Measurements from ENCODE around the gene PFKP.
A peak's percentile ranks its signal among the peaks of the same experiment; 100 is the strongest.

PFKP gene

DNA sequence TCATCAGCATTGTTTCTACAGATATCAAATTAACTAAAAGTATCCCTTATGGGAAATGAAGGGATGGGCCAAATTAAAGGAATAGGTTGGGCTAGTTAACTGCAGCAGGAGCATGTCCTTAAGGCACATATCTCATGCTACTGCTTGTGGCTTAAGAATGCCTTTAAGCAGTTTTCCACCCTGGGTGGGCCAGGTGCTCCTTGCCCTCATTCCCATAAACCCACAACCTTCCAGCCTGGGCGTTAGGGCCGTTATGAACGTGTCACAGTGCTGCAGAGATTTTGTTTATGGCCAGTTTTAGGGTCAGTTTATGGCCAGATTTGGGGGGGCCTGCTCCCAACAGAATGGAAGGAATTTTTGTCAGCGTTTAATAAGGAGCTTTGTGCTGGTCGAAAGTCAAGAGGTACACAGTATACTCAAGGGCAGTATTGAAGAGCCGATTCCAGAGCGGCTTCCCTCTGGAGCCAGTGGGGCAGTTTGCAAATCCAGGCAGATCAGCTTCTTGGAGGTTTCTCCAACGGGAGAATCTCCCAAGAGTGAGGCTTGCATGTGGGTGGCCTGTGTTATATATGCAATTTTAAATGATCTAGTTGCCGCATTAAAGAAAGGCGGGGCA is 7.7 kb downstream of the PFKP start:
- Histone ChIP-seq H3F3A (ENCODE audit: low read depth) (no peaks in the 10 kb centered on the region), H3K9ac (ENCODE audit: low read depth, low read length, poor library complexity, severe bottlenecking) (no peak overlapping the region), H3K9me2 (replicated peaks; ENCODE audit: low read depth, low read length) (no peaks in the 10 kb centered on the region), H3K79me2 (ENCODE audit: insufficient read depth, low read length) (peaks cover 99% of the 10 kb centered on the region), H3K4me3 (ENCODE audit: low read length, poor library complexity, severe bottlenecking) (no peak overlapping the region), H3K4me2 (ENCODE audit: low read depth, low read length, poor library complexity, severe bottlenecking) (peak overlapping the region; percentile 93), H2AFZ (ENCODE audit: low read length) (no peak overlapping the region), H4K20me1 (ENCODE audit: insufficient read depth, low read length, poor library complexity, severe bottlenecking) (peaks cover 89% of the 10 kb centered on the region), H3K9me3 (ENCODE audit: insufficient read depth, low read depth, low read length) (no peaks in the 10 kb centered on the region), H3K27me3 (ENCODE audit: insufficient read depth, low read length, poor library complexity, severe bottlenecking) (no peaks in the 10 kb centered on the region), H3K36me3 (ENCODE audit: insufficient read depth, low read length) (peaks cover 54% of the 10 kb centered on the region), H3K4me1 (ENCODE audit: insufficient read depth, low read length, poor library complexity, severe bottlenecking) (peaks cover 43% of the 10 kb centered on the region)
- TF ChIP-seq EZH2phosphoT487 (IDR thresholded peaks at IDR 0.05; ENCODE audit: borderline replicate concordance), result no peak
- TF ChIP-seq, protein P1, sequence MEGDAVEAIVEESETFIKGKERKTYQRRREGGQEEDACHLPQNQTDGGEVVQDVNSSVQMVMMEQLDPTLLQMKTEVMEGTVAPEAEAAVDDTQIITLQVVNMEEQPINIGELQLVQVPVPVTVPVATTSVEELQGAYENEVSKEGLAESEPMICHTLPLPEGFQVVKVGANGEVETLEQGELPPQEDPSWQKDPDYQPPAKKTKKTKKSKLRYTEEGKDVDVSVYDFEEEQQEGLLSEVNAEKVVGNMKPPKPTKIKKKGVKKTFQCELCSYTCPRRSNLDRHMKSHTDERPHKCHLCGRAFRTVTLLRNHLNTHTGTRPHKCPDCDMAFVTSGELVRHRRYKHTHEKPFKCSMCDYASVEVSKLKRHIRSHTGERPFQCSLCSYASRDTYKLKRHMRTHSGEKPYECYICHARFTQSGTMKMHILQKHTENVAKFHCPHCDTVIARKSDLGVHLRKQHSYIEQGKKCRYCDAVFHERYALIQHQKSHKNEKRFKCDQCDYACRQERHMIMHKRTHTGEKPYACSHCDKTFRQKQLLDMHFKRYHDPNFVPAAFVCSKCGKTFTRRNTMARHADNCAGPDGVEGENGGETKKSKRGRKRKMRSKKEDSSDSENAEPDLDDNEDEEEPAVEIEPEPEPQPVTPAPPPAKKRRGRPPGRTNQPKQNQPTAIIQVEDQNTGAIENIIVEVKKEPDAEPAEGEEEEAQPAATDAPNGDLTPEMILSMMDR (conservative IDR thresholded peaks at IDR 0.05; ENCODE audit: low read length), result no peak

DNA sequence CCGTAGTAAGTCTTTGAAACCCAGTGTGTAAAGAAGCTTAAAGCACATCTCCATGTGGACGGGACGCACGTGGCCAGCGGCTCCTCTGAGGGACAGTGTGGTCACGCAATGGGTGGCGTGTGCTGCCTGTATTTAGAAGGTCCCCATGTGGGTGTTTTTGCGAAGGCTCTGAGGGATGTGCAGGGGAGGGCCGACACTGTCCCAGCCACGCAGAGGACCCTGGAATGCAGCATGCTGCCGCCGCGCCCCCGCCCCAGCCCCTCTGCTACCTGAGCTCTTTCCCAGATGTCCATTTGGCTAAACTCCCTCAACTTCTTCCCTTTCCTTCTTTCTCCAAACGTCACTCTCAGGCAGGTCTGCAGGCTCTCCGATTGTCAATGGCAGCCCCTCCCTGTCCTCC is 8.8 kb downstream of the PFKP start:
- H4K20me1 ChIP-seq (ENCODE audit: insufficient read depth, low read length, poor library complexity, severe bottlenecking), result peaks cover 87% of the 10 kb centered on the region
- no peak overlapping the region for H3K4me3 ChIP-seq (ENCODE audit: low read length, poor library complexity, severe bottlenecking)
- no peaks in the 10 kb centered on the region for H3F3A ChIP-seq (ENCODE audit: low read depth)
- H2AFZ ChIP-seq (ENCODE audit: low read length), result no peak overlapping the region
- H3K9me3 ChIP-seq (ENCODE audit: insufficient read depth, low read depth, low read length), result no peaks in the 10 kb centered on the region
- H3K36me3 ChIP-seq (ENCODE audit: insufficient read depth, low read length), result peaks cover 50% of the 10 kb centered on the region; the same call in 1 of the 2 replicates
- H3K4me1 ChIP-seq (ENCODE audit: insufficient read depth, low read length, poor library complexity, severe bottlenecking), result peaks cover 33% of the 10 kb centered on the region
- H3K27me3 ChIP-seq (ENCODE audit: insufficient read depth, low read length, poor library complexity, severe bottlenecking), result no peaks in the 10 kb centered on the region
- H3K4me2 ChIP-seq (ENCODE audit: low read depth, low read length, poor library complexity, severe bottlenecking), result no peak overlapping the region
- no peak overlapping the region for H3K9ac ChIP-seq (ENCODE audit: low read depth, low read length, poor library complexity, severe bottlenecking)
- no peak for TF ChIP-seq EZH2phosphoT487 (IDR thresholded peaks at IDR 0.05; ENCODE audit: borderline replicate concordance)
- TF ChIP-seq, protein P1 (conservative IDR thresholded peaks at IDR 0.05; ENCODE audit: low read length), result no peak
- H3K9me2 ChIP-seq (replicated peaks; ENCODE audit: low read depth, low read length), result no peaks in the 10 kb centered on the region
- H3K79me2 ChIP-seq (ENCODE audit: insufficient read depth, low read length), result peaks cover 97% of the 10 kb centered on the region

DNA sequence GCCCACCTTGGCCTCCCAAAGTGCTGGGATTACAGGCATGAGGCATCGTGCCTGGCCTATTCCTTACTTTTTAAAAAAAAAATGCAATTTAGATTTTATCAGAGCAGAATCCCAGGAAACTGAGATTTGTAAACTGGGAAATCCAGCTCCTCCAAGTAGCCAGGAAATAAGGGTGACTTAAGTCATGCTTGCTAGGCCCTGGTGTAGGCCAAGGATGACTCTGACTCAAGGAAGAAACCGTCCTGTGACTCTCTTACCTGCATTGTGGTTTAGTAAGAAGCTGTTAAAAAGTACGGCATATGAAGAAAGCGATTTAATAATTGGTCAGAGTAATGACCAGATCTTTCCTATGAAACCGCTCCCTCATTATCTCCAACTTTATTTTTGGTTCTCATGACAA is 10.2 kb downstream of the PFKP start:
- Histone ChIP-seq H3K36me3 (ENCODE audit: insufficient read depth, low read length) (peaks cover 52% of the 10 kb centered on the region; the same call in 1 of the 2 replicates), H3K4me1 (ENCODE audit: insufficient read depth, low read length, poor library complexity, severe bottlenecking) (peaks cover 19% of the 10 kb centered on the region), H3K27me3 (ENCODE audit: insufficient read depth, low read length, poor library complexity, severe bottlenecking) (no peaks in the 10 kb centered on the region), H4K20me1 (ENCODE audit: insufficient read depth, low read length, poor library complexity, severe bottlenecking) (peaks cover 87% of the 10 kb centered on the region), H3K79me2 (ENCODE audit: insufficient read depth, low read length) (peaks cover 97% of the 10 kb centered on the region), H3F3A (ENCODE audit: low read depth) (no peaks in the 10 kb centered on the region), H3K4me2 (ENCODE audit: low read depth, low read length, poor library complexity, severe bottlenecking) (no peak overlapping the region), H3K9me3 (ENCODE audit: insufficient read depth, low read depth, low read length) (no peaks in the 10 kb centered on the region), H3K9ac (ENCODE audit: low read depth, low read length, poor library complexity, severe bottlenecking) (no peak overlapping the region), H3K9me2 (replicated peaks; ENCODE audit: low read depth, low read length) (no peaks in the 10 kb centered on the region), H3K4me3 (ENCODE audit: low read length, poor library complexity, severe bottlenecking) (no peak overlapping the region), H2AFZ (ENCODE audit: low read length) (no peak overlapping the region)
- TF ChIP-seq, protein P1 (conservative IDR thresholded peaks at IDR 0.05; ENCODE audit: low read length), result no peak
- no peak for TF ChIP-seq EZH2phosphoT487 (IDR thresholded peaks at IDR 0.05; ENCODE audit: borderline replicate concordance)
